Left lung (tissue), 10 donors: ENCODE results near the gene F10. TPM values are rescaled to one million over a fixed set of nuclear protein-coding genes. Genes with fewer than 3 reads are reported as not detected.

Source experiments
- ATAC-seq: fragments of 200-7000 bp; cut with Tn5 transposase; one replicate; pipeline ENCODE4 v1.9.1; 2020; ENCODE audit warnings: moderate library complexity
- DNase-seq, 4 donors: peaks; one replicate each; pipeline ENCODE4 v3.0.0-alpha.2; 2013 to 2020
- H3K27ac ChIP-seq, 2 donors: fragments of 200-600 bp; sonication (generic) in 1 of 2; one replicate each; pipeline versions ENCODE4 v1.5.0 to v1.8.0; 2020 to 2021
- H3K27me3 ChIP-seq, 2 donors: fragments of 200-600 bp; sonication (generic) in 1 of 2; one replicate each; pipeline versions ENCODE4 v1.5.0 to v1.8.0; 2020 to 2021
- H3K36me3 ChIP-seq, 2 donors: fragments of 200-600 bp; sonication (generic) in 1 of 2; one replicate each; pipeline versions ENCODE4 v1.5.0 to v1.8.0; 2020 to 2021
- H3K4me1 ChIP-seq, 2 donors: fragments of 200-600 bp; one replicate each; pipeline ENCODE4 v1.8.0; 2021
- H3K4me3 ChIP-seq, 2 donors: fragments of 200-600 bp; sonication (generic) in 1 of 2; one replicate each; pipeline versions ENCODE4 v1.5.0 to v1.8.0; 2020 to 2021; ENCODE audit warnings: mild to moderate bottlenecking in 1 of 2
- H3K9me3 ChIP-seq, 2 donors: fragments of 200-600 bp; sonication (generic) in 1 of 2; one replicate each; pipeline versions ENCODE4 v1.5.0 to v1.8.0; 2020 to 2021
- CTCF ChIP-seq, 2 donors: fragments of 200-600 bp; sonication (generic) in 1 of 2; IDR thresholded peaks; one replicate each; pipeline versions ENCODE4 v1.5.0 to v1.8.0; 2021; ENCODE audit warnings: antibody characterized with exemption in 2 of 2
- intact Hi-C, 2 donors: fragments of 100-400 bp; cut with DNase I; formaldehyde crosslinking; loops; one replicate each; pipeline versions ENCODE4 v1.11.2 to v1.14.2; 2022
- polyA plus RNA-seq, 6 donors: library from polyadenylated mRNA; unstranded; fragments of 120-200 nt; gene quantifications; one replicate each; pipeline ENCODE4 v1.2.1, GENCODE V29; 2013; ENCODE audit not compliant: insufficient read length in 6 of 6
- total RNA-seq, 2 donors: library from RNA; stranded (reverse); fragmentation: NEBNext Ultra II Directional; extraction: Animal tissue kit (Norgen Biotek cat#: 25700); gene quantifications; one replicate each; pipeline ENCODE4 v1.2.1, GENCODE V29; 2021
- donor health status: DM: no; HTN: yes; CAD: no.
- donor health status: DM: no; HTN: no; CAD: no.

The F10 gene
- total and polyA plus RNA-seq, 8 donors = 6.2 to 21.8 (median 15.1) TPM

GRCh38 chr13:113086031-113086750 lies 36.4 kb upstream of the F10 start:
- ATAC-seq (no peak), DNase-seq (peak in 1 of 4 donors; percentile 71)
- H3K4me1 ChIP-seq = no peaks in the 10 kb centered on the region
- H3K36me3 ChIP-seq = peaks cover 0 to 45% of the 10 kb centered on the region in 2 donors
- no peak overlapping the region for H3K4me3 ChIP-seq
- TF ChIP-seq CTCF (IDR thresholded peaks at IDR 0.05) = no peak
- H3K9me3 ChIP-seq = no peaks in the 10 kb centered on the region
- H3K27ac ChIP-seq = no peak overlapping the region
- H3K27me3 ChIP-seq = no peaks in the 10 kb centered on the region
- intact Hi-C loops = no loop called here

- H3K27me3 ChIP-seq = no peaks in the 10 kb centered on the region
- H3K4me3 ChIP-seq = no peak overlapping the region
- peaks cover 0 to 49% of the 10 kb centered on the region in 2 donors for H3K36me3 ChIP-seq
- H3K9me3 ChIP-seq = no peaks in the 10 kb centered on the region
- intact Hi-C loops = no loop called here
- peak in 1 of 4 donors; percentile 65 for DNase-seq
- ATAC-seq = no peak
- no peaks in the 10 kb centered on the region for H3K4me1 ChIP-seq
- no peak for TF ChIP-seq CTCF (IDR thresholded peaks at IDR 0.05)
- no peak overlapping the region for H3K27ac ChIP-seq
Observed at GRCh38 chr13:113086991-113087922, 35.3 kb upstream of the F10 start.

- H3K4me3 ChIP-seq = no peak overlapping the region
- no peak overlapping the region for H3K27ac ChIP-seq
- peaks cover 0 to 49% of the 10 kb centered on the region in 2 donors for H3K36me3 ChIP-seq
- intact Hi-C loops = no loop called here
- DNase-seq (peak in 1 of 4 donors; percentile 77), ATAC-seq (no peak)
- no peaks in the 10 kb centered on the region for H3K9me3 ChIP-seq
- no peaks in the 10 kb centered on the region for H3K4me1 ChIP-seq
- H3K27me3 ChIP-seq = no peaks in the 10 kb centered on the region
- no peak for TF ChIP-seq CTCF (IDR thresholded peaks at IDR 0.05)
Observed at GRCh38 chr13:113087923-113088690, 34.5 kb upstream of the F10 start.

GRCh38 chr13:113088691-113089020 lies 33.9 kb upstream of the F10 start:
- intact Hi-C loops = no loop called here

More at GRCh38 chr13:113088691-113089020, 33.9 kb upstream of the F10 start:
- TF ChIP-seq CTCF (IDR thresholded peaks at IDR 0.05) = no peak
- H3K4me3 ChIP-seq = no peak overlapping the region
- no peaks in the 10 kb centered on the region for H3K27me3 ChIP-seq
- H3K27ac ChIP-seq = no peak overlapping the region
- ATAC-seq = no peak
- peaks cover 0 to 49% of the 10 kb centered on the region in 2 donors for H3K36me3 ChIP-seq
- no peaks in the 10 kb centered on the region for H3K4me1 ChIP-seq
- DNase-seq = peak in 1 of 4 donors; percentile 73
- H3K9me3 ChIP-seq = no peaks in the 10 kb centered on the region
